GM12864 (cell line): ENCODE results near the gene FSD1.

Experiments
- DNase-seq: peaks from one replicate; pipeline ENCODE4 v3.0.0-alpha.2; 2011; ENCODE audit warnings: low read depth
- H3K4me3 ChIP-seq: 2 replicates; pipeline ENCODE4 v1.5.1; 2011; ENCODE audit warnings: mild to moderate bottlenecking, low read depth, low read length, control low read depth
- TF ChIP-seq, protein P1 (sequence below): IDR thresholded peaks from 2 replicates; pipeline ENCODE4 v1.5.1; 2011; ENCODE audit warnings: low read depth, mild to moderate bottlenecking, moderate library complexity, low read length, control low read depth, inconsistent platforms; ENCODE audit errors: missing control alignments

Gene FSD1

DNA sequence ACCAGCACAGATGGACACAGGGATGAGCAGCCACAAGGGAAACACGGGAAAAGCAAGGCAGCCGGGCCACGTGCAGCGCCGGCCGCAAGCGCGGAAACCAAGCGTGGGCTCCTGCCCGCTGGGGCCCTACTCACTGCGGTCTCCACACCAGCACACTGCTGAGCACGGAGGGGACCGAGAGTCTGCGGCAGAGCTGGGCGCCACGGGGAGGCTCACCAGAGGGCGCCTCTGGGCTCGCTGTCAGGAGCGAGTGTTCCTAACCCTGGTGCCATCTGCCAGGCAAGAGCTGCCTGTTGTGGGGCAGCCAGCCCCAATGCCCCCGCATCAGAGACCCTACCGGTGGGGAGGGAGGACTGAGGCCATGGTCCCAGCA is 65.5 kb downstream of the FSD1 start:
- no peak for DNase-seq
- peak overlapping the region; percentile 39 for H3K4me3 ChIP-seq

DNA sequence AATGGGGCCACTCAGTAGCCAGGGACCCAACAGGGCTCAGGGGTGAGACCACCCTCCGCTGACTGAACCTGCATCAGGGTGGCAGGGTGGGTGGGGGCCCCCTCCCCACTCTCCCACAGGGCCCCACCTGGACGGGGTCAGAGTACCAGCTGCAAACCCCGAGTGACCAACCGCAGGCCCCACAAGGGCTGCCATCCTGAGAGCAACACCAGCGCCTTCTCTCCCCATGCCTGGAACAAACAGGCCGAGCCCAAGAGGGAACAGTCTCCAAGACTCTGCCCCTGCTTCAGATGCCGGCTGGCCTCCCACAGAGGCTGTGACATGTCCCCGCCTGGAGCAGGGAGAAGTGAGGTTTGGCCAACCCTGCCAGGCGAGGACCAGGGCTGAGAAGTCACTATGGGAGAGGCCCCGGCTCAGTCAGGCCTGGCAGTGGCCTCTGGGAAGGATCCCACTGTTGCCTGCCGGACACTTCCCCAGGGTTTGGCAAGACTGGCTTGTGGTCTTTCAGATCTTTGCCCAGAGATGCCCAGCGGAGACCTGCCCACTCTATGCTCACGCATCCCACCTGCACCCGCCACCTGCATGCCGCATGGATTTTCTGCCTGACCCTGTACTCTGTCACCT is 66.1 kb downstream of the FSD1 start:
- TF ChIP-seq, protein P1, sequence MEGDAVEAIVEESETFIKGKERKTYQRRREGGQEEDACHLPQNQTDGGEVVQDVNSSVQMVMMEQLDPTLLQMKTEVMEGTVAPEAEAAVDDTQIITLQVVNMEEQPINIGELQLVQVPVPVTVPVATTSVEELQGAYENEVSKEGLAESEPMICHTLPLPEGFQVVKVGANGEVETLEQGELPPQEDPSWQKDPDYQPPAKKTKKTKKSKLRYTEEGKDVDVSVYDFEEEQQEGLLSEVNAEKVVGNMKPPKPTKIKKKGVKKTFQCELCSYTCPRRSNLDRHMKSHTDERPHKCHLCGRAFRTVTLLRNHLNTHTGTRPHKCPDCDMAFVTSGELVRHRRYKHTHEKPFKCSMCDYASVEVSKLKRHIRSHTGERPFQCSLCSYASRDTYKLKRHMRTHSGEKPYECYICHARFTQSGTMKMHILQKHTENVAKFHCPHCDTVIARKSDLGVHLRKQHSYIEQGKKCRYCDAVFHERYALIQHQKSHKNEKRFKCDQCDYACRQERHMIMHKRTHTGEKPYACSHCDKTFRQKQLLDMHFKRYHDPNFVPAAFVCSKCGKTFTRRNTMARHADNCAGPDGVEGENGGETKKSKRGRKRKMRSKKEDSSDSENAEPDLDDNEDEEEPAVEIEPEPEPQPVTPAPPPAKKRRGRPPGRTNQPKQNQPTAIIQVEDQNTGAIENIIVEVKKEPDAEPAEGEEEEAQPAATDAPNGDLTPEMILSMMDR, result no peak
- peak overlapping the region; percentile 39 for H3K4me3 ChIP-seq

More for the DNA sequence above, 65.5 kb downstream of the FSD1 start:
- TF ChIP-seq, protein P1, result peak; percentile 66

DNA sequence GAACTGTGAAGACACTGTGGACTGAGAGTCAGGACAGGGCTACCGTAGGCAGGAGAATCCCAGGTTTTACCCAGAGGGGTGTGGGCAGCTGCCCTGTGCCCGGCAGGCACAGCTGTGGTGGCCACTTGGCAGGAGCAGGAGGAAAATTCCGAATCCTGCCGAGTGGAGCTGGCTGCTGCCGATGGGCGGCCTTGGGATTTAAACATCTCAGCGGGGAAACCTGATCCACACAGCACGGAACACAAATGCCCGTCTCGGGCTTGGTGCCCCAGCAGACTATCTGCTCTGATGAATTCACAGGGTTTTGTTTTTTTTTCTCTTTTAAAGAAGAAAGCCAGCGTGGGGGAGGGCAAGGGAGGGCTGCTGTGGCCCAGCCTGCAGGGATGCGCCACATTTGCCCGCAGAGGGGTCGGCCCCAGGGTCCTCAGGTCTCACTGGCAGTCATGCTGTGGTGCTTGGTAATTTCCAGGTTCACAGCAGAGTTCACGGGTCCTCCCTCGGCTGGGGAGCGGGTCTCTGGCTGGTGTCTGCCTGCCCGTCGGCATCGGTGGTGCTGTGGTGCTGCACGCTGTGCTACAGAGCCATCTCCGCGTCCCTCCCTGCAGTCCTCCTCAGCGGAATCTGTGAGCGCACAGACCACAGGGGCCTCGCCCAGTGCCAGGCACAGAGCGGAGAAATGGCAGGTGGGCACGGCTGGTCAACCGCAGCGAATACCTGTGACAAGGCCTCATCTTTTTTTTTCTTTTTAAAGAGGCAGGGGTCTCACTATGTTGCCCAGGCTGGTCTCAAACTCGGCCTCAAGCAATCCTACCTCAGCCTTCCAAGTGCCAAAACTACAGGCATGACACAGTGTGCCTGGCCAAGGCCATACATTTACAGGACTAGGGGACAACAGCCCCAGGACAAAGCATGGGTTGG is 67.1 kb downstream of the FSD1 start:
- H3K4me3 ChIP-seq, result no peak overlapping the region; the same call in 1 of the 2 replicates
- DNase-seq, result no peak
- TF ChIP-seq, protein P1, result no peak

More for the DNA sequence above, 66.1 kb downstream of the FSD1 start:
- DNase-seq, result no peak

- H3K4me3 ChIP-seq, result no peak overlapping the region
- no peak for DNase-seq
- TF ChIP-seq, protein P1, result no peak
Measured at GRCh38 chr19:4372165-4373012, 68.0 kb downstream of the FSD1 start.

GRCh38 chr19:4373013-4373367 is 68.6 kb downstream of the FSD1 start:
- TF ChIP-seq, protein P1, result no peak
- no peak overlapping the region for H3K4me3 ChIP-seq
- no peak for DNase-seq
